PFSK-1 (cell line): Measurements from ENCODE around the gene EFNA2.

Source experiments
- FOXP2 ChIP-seq: optimal IDR thresholded peaks from 2 replicates; pipeline ENCODE3; 2011; ENCODE audit warnings: borderline replicate concordance, control low read depth, inconsistent platforms; ENCODE audit not compliant: insufficient read depth; ENCODE audit errors: extremely low read length, extremely low read depth
- POLR2AphosphoS5 ChIP-seq: IDR thresholded peaks from 2 replicates; pipeline ENCODE4 v1.6.1; 2012; ENCODE audit warnings: low read depth, mild to moderate bottlenecking, control low read depth, low read length, moderate library complexity
- SIN3A ChIP-seq: IDR thresholded peaks from 2 replicates; pipeline ENCODE4 v1.6.1; 2012; ENCODE audit warnings: mild to moderate bottlenecking, low read length, moderate library complexity, borderline replicate concordance; ENCODE audit not compliant: insufficient read depth
- TAF1 ChIP-seq: IDR thresholded peaks from 2 replicates; pipeline ENCODE4 v1.6.1; 2012; ENCODE audit warnings: low read length, control low read depth, borderline replicate concordance; ENCODE audit not compliant: insufficient read depth
- TF ChIP-seq, protein P1 (sequence below), 2 experiments: IDR thresholded peaks; 2 replicates each; pipeline versions ENCODE4 v1.6.1 to v1.8.0; 2011 to 2012; ENCODE audit warnings: low read depth in 2 of 2, low read length in 2 of 2, control low read depth in 1 of 2, inconsistent platforms in 1 of 2, mild to moderate bottlenecking in 1 of 2, moderate library complexity in 1 of 2; ENCODE audit not compliant: insufficient read depth in 1 of 2

EFNA2 gene

DNA sequence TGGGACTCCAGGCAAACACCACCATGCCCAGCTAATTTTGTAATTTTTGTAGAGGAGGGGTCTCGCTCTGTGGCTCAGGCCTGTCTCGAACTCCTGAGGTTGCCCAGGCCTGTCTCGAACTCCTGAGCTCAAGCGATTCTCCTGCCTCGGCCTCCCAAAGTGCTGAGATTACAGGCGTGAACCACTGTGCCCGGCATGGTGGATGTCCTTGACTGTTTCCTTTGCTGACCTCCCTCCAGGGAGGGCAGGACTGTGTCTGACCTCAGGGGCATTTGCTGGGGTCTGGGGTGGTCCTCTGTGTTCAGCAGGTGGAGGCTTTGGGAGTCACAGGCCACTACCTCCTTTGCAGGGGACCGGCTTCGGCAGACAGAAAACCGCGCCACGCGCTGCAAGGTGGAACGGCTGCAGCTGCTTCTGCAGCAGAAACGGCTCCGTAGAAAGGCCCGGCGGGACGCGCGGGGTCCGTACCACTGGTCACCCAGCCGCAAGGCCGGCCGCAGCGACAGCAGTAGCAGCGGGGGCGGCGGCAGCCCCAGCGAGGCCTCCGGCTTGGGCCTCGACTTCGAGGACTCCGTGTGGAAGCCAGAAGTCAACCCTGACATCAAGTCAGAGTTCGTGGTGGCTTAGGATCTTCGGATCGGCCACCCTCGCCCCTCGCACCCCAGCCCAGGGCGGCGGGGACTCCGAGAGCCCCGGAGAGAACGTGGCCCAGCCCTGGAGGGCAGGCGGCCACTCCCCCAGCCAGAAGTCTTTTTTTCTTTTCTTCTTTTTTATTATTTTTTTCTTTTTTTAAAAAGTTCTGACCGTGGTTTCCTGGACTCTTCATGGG lies 28.8 kb upstream of the EFNA2 start:
- TF ChIP-seq POLR2AphosphoS5 = peak; percentile 55
- TF ChIP-seq, protein P1, sequence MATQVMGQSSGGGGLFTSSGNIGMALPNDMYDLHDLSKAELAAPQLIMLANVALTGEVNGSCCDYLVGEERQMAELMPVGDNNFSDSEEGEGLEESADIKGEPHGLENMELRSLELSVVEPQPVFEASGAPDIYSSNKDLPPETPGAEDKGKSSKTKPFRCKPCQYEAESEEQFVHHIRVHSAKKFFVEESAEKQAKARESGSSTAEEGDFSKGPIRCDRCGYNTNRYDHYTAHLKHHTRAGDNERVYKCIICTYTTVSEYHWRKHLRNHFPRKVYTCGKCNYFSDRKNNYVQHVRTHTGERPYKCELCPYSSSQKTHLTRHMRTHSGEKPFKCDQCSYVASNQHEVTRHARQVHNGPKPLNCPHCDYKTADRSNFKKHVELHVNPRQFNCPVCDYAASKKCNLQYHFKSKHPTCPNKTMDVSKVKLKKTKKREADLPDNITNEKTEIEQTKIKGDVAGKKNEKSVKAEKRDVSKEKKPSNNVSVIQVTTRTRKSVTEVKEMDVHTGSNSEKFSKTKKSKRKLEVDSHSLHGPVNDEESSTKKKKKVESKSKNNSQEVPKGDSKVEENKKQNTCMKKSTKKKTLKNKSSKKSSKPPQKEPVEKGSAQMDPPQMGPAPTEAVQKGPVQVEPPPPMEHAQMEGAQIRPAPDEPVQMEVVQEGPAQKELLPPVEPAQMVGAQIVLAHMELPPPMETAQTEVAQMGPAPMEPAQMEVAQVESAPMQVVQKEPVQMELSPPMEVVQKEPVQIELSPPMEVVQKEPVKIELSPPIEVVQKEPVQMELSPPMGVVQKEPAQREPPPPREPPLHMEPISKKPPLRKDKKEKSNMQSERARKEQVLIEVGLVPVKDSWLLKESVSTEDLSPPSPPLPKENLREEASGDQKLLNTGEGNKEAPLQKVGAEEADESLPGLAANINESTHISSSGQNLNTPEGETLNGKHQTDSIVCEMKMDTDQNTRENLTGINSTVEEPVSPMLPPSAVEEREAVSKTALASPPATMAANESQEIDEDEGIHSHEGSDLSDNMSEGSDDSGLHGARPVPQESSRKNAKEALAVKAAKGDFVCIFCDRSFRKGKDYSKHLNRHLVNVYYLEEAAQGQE (IDR thresholded peaks at IDR 0.05; ENCODE audit: insufficient read depth in 1 of 2, low read depth in 2 of 2, low read length in 2 of 2) = no peak

DNA sequence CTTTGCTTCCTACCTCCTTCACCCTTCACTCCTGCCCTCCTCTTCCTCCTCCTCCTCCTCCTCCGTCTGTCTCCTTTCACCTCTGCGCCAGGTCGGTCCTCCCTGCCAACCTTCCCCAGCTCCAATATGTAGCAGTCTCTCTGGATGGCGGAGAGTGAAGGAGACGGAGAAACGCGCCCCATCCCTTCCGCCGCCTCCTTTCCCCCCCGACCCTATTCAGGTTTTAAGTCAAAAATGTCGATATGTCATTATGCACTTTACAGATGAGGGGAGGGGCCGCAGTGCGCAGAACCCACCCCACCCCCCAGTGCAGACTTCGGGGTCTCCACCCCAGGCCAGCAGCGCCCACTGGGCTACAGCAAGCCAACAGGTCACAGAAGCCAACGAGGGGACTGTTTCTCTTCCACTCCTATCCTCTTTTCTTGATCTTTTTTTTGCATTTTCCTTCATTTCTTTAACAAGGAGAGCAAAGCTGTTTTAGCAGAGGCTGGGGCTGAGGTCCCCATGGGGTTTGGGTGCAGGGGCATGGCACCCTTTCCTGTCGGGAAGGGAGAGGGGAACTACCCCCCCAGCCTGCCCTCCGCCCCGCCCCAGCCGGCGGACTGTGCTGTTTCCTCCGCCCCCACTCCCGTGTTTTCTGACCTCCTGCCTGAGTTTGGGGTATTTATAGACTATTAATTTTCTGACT lies 28.1 kb upstream of the EFNA2 start:
- TF ChIP-seq SIN3A = no peak
- no peak; the same call in 1 of the 2 replicates for TF ChIP-seq POLR2AphosphoS5
- TF ChIP-seq FOXP2 = no peak
- no peak for TF ChIP-seq TAF1
- TF ChIP-seq, protein P1 (IDR thresholded peaks at IDR 0.05; ENCODE audit: insufficient read depth in 1 of 2, low read depth in 2 of 2, low read length in 2 of 2) = no peak

DNA sequence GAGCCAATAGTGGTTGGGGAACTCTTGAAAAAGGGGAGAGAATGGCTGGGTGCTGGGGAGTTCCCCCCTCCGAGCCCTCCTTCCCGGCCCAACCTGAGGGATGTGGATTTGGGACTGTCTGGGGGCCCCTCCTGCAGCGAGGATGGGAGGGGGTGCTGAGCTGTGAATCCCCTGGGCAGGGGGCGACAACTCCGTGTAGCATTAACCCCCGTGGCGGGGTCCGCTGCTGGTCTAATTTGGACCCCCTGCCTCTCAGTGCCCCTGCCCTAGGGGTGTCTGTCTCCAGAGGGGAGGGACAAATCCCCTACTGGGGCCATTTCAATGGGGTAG lies 27.5 kb upstream of the EFNA2 start:
- TF ChIP-seq FOXP2 = no peak
- TF ChIP-seq, protein P1 (IDR thresholded peaks at IDR 0.05; ENCODE audit: insufficient read depth in 1 of 2, low read depth in 2 of 2, low read length in 2 of 2) = no peak
- no peak for TF ChIP-seq TAF1
- TF ChIP-seq SIN3A = no peak
- TF ChIP-seq POLR2AphosphoS5 = no peak

DNA sequence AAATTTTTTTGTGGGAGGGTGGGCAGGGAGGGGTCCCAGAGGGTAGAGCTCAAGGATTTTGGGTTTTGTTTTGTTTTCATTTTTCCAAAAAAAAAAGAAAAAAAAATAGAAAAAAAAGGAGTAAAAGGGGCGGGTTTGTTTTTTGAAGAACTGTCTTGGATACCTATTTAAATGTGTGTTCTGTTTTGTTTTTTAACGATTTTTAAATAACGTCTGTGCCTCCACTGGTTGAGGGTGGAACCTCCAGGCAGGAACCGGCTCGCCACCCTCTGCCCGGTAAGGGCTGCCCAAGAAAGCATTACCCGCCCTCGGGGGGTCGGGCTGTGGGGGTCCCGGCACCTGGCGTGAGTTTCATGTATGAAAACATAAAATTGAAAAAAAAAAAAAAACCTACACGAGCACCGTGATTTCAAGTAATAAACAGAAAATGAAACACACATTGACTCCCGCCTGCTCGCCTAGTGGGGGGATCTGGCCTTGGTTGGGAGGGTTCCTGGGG lies 26.9 kb upstream of the EFNA2 start:
- TF ChIP-seq POLR2AphosphoS5 (no peak), TAF1 (no peak), SIN3A (no peak), FOXP2 (no peak)
- TF ChIP-seq, protein P1 (IDR thresholded peaks at IDR 0.05; ENCODE audit: insufficient read depth in 1 of 2, low read depth in 2 of 2, low read length in 2 of 2) = no peak
